ENCODE results near the gene RPRD2. TPM values are rescaled to one million over a fixed set of nuclear protein-coding genes. Genes with fewer than 3 reads are reported as not detected.

The RPRD2 gene
- total and polyA plus RNA-seq, 2 of the 4 experiments (the other 2 are of a cell fraction) = 3.9 to 11.6 TPM

DNA sequence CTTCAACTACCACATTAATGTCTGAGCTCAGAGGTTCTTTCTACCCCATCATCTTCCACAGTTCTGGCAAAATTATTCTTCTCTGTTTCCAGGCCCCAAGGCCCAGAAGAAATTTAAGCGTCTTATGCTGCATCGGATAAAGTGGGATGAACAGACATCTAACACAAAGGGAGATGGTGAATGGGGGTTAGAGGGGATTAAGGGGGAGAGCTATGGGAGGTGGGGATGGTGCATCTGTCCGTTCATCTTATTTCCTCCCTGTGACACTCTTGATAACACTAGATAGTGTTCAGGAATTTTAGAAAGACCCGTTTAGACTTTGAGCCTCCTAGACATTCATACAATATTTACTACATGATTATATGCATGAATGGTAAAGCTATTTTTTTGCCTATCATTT is 17.6 kb upstream of the RPRD2 start:
- intact Hi-C loops (cut with micrococcal nuclease) (no loop called here), in situ Hi-C loops (cut with MboI; ENCODE audit: low sequenced_read_pairs) (no loop called here), dilution Hi-C loops (cut with HindIII; ENCODE audit: low sequenced_read_pairs, unreplicated experiment) (no loop called here)
- Histone ChIP-seq H2BK20ac (ENCODE audit: low read depth, low read length) (no peak overlapping the region), H2BK15ac (ENCODE audit: low read depth, low read length) (no peak overlapping the region), H2BK5ac (ENCODE audit: low read depth, low read length, poor library complexity, severe bottlenecking) (no peak overlapping the region), H3K27ac (ENCODE audit: insufficient read depth, low read length) (no peak overlapping the region), H2AK5ac (ENCODE audit: low read depth, low read length) (no peak overlapping the region), H3K79me1 (ENCODE audit: low read depth in 1 of 2, low read length in 2 of 2) (no peaks in the 10 kb centered on the region; a peak in 1 of 4 replicates), H3K36me3 (ENCODE audit: control insufficient read depth, insufficient read depth, low read length) (peaks cover 42% of the 10 kb centered on the region), H3K27me3 (ENCODE audit: control insufficient read depth, insufficient read depth, low read length) (no peaks in the 10 kb centered on the region), H4K91ac (ENCODE audit: insufficient read depth, low read depth, low read length) (no peak overlapping the region), H3K14ac (replicated peaks; ENCODE audit: low read depth, low read length) (no peak overlapping the region), H3K9me3 (ENCODE audit: control insufficient read depth, insufficient read depth, low read length) (no peaks in the 10 kb centered on the region), H2AK9ac (replicated peaks; ENCODE audit: low read depth, low read length, poor library complexity) (no peak overlapping the region), H4K5ac (ENCODE audit: low read depth, low read length) (no peak overlapping the region), H2AFZ (replicated peaks; ENCODE audit: low read length, poor library complexity) (no peak overlapping the region), H4K20me1 (ENCODE audit: insufficient read depth, low read length) (no peaks in the 10 kb centered on the region), H3K4me3 (ENCODE audit: insufficient read depth, low read depth, low read length) (no peak overlapping the region), H3K4me1 (ENCODE audit: control insufficient read depth, insufficient read depth, low read length) (no peaks in the 10 kb centered on the region), H2BK120ac (ENCODE audit: low read depth, low read length) (no peak overlapping the region), H3K4me2 (ENCODE audit: low read depth, low read length) (no peak overlapping the region), H4K8ac (ENCODE audit: low read depth in 2 of 2, low read length in 2 of 2) (no peak overlapping the region), H3K18ac (ENCODE audit: low read depth, low read length) (no peak overlapping the region), H3K56ac (ENCODE audit: extremely low read depth, insufficient read depth, low read length) (no peak overlapping the region), H3K4ac (ENCODE audit: low read depth, low read length) (no peak overlapping the region), H3K9ac (ENCODE audit: low read depth, low read length) (no peak overlapping the region), H3K9me1 (ENCODE audit: insufficient read depth, low read length) (no peaks in the 10 kb centered on the region), H3K23ac (ENCODE audit: low read depth, low read length) (no peak overlapping the region)
- ChIA-PET POLR2A (ENCODE audit: unreplicated experiment) (no interaction called here), CTCF (no interaction called here)
- no peak for ATAC-seq (ENCODE audit: low read depth)
- no CpG with 5 or more reads among the region's 4 CpGs for WGBS, 2 experiments (ENCODE audit: extremely low coverage in 2 of 2, insufficient read length in 1 of 2)
- BruUV-seq (replicated peaks) = no TSS peak
- no peak for TF ChIP-seq POLR2A (IDR thresholded peaks at IDR 0.05; ENCODE audit: low read depth, low read length)
- TF ChIP-seq RAD21 (IDR thresholded peaks at IDR 0.05; ENCODE audit: low read length) = no peak
- no peak for TF ChIP-seq MXI1 (IDR thresholded peaks at IDR 0.05; ENCODE audit: borderline replicate concordance, low read depth, low read length)
- TF ChIP-seq SMC3 (IDR thresholded peaks at IDR 0.05; ENCODE audit: low read depth, low read length) = no peak
- TF ChIP-seq MAZ (IDR thresholded peaks at IDR 0.05; ENCODE audit: borderline replicate concordance, low read depth, low read length) = no peak
- no peak for DNase-seq

Data from IMR-90 (cell line).